Large intestine (tissue), 3 donors: ENCODE measurements around the gene HTR3A. TPM values are rescaled to one million over a fixed set of nuclear protein-coding genes. Genes with fewer than 3 reads are reported as not detected.
A peak's percentile ranks its signal among the peaks of the same experiment; 100 is the strongest.

Experiments
- DNase-seq, 2 donors: peaks; one replicate each; pipeline versions ENCODE4 v3.0.0 to v3.0.0-alpha.2; 2013
- H3K27ac ChIP-seq: one replicate; pipeline ENCODE4 v1.5.1; 2013; ENCODE audit warnings: low read length
- H3K27me3 ChIP-seq: 2 replicates; pipeline ENCODE4 v1.6.1; 2013; ENCODE audit warnings: low read length; ENCODE audit not compliant: control insufficient read depth, insufficient read depth
- H3K36me3 ChIP-seq: 2 replicates; pipeline ENCODE4 v1.6.1; 2013; ENCODE audit warnings: low read length; ENCODE audit not compliant: control insufficient read depth, insufficient read depth
- H3K4me1 ChIP-seq: one replicate; pipeline ENCODE4 v1.6.1; 2013; ENCODE audit warnings: low read length; ENCODE audit not compliant: control insufficient read depth, insufficient read depth
- H3K4me3 ChIP-seq: one replicate; pipeline ENCODE4 v1.5.1; 2013; ENCODE audit warnings: low read length
- H3K9me3 ChIP-seq: one replicate; pipeline ENCODE4 v1.6.1; 2013; ENCODE audit warnings: mild to moderate bottlenecking, low read depth, low read length, moderate library complexity; ENCODE audit not compliant: control insufficient read depth
- WGBS: methylation state at CpG from one replicate; pipeline ENCODE4 v1.1.5; 2013; ENCODE audit warnings: low lambda C conversion rate; ENCODE audit not compliant: insufficient coverage; 5-methylcytosine and 5-hydroxymethylcytosine counted together
- polyA plus RNA-seq: library from polyadenylated mRNA; unstranded; fragments of 120-200 nt; gene quantifications from one replicate; pipeline ENCODE4 v1.2.1, GENCODE V29; 2013

The HTR3A gene
- polyA plus RNA-seq, 1 donor: 2.1 TPM

- Histone ChIP-seq H3K27ac (no peak overlapping the region), H3K4me1 (no peaks in the 10 kb centered on the region), H3K27me3 (peaks cover 5% of the 10 kb centered on the region), H3K36me3 (no peaks in the 10 kb centered on the region), H3K4me3 (no peak overlapping the region), H3K9me3 (no peaks in the 10 kb centered on the region)
- no peak for DNase-seq
- WGBS: no CpG with 5 or more reads among the region's 4 CpGs
Measured at GRCh38 chr11:113947994-113948393, 26.9 kb upstream of the HTR3A start.

GRCh38 chr11:113949891-113950290 is 25.0 kb upstream of the HTR3A start:
- no peak for DNase-seq

GRCh38 chr11:113951537-113951936 is 23.4 kb upstream of the HTR3A start:
- Histone ChIP-seq H3K4me1 (no peaks in the 10 kb centered on the region), H3K9me3 (no peaks in the 10 kb centered on the region), H3K27ac (no peak overlapping the region), H3K4me3 (no peak overlapping the region), H3K36me3 (no peaks in the 10 kb centered on the region), H3K27me3 (peaks cover 5% of the 10 kb centered on the region)
- WGBS: no CpG with 5 or more reads among the region's 5 CpGs
- no peak for DNase-seq

More at GRCh38 chr11:113949891-113950290, 25.0 kb upstream of the HTR3A start:
- Histone ChIP-seq H3K9me3 (no peaks in the 10 kb centered on the region), H3K27me3 (peaks cover 5% of the 10 kb centered on the region), H3K36me3 (no peaks in the 10 kb centered on the region), H3K4me3 (no peak overlapping the region), H3K4me1 (no peaks in the 10 kb centered on the region), H3K27ac (no peak overlapping the region)
- WGBS: no CpG with 5 or more reads among the region's 4 CpGs

- H3K27ac ChIP-seq: no peak overlapping the region
- DNase-seq: no peak
- H3K4me1 ChIP-seq: no peaks in the 10 kb centered on the region
- WGBS: no CpG with 5 or more reads among the region's 10 CpGs
- H3K4me3 ChIP-seq: no peak overlapping the region
- H3K9me3 ChIP-seq: no peaks in the 10 kb centered on the region
- no peaks in the 10 kb centered on the region for H3K36me3 ChIP-seq
- H3K27me3 ChIP-seq: peaks cover 5% of the 10 kb centered on the region
Measured at GRCh38 chr11:113952070-113952469, 22.8 kb upstream of the HTR3A start.

GRCh38 chr11:113952588-113952987 is 22.3 kb upstream of the HTR3A start:
- Histone ChIP-seq H3K27ac (no peak overlapping the region), H3K9me3 (no peaks in the 10 kb centered on the region), H3K4me3 (no peak overlapping the region), H3K36me3 (no peaks in the 10 kb centered on the region), H3K4me1 (no peaks in the 10 kb centered on the region), H3K27me3 (peaks cover 5% of the 10 kb centered on the region)
- DNase-seq: no peak
- 60% methylated on average over 2 of the region's 10 CpGs for WGBS

GRCh38 chr11:113954235-113954634 is 20.7 kb upstream of the HTR3A start:
- Histone ChIP-seq H3K27me3 (peaks cover 5% of the 10 kb centered on the region), H3K4me1 (no peaks in the 10 kb centered on the region), H3K9me3 (no peaks in the 10 kb centered on the region), H3K27ac (no peak overlapping the region), H3K4me3 (no peak overlapping the region), H3K36me3 (no peaks in the 10 kb centered on the region)
- no peak for DNase-seq
- WGBS: no CpG with 5 or more reads among the region's 6 CpGs

GRCh38 chr11:113956986-113957385 is 17.9 kb upstream of the HTR3A start:
- H3K4me1 ChIP-seq: no peaks in the 10 kb centered on the region
- H3K4me3 ChIP-seq: no peak overlapping the region
- no peaks in the 10 kb centered on the region for H3K36me3 ChIP-seq
- DNase-seq: peak in 1 of 2 donors; percentile 14
- no CpG with 5 or more reads among the region's 9 CpGs for WGBS
- peaks cover 5% of the 10 kb centered on the region for H3K27me3 ChIP-seq
- no peaks in the 10 kb centered on the region for H3K9me3 ChIP-seq
- H3K27ac ChIP-seq: no peak overlapping the region

- H3K27ac ChIP-seq: no peak overlapping the region
- H3K4me1 ChIP-seq: no peaks in the 10 kb centered on the region
- no peak overlapping the region for H3K4me3 ChIP-seq
- 38% methylated on average over 4 of the region's 9 CpGs for WGBS
- no peaks in the 10 kb centered on the region for H3K36me3 ChIP-seq
- no peak for DNase-seq
- no peaks in the 10 kb centered on the region for H3K9me3 ChIP-seq
- H3K27me3 ChIP-seq: no peaks in the 10 kb centered on the region
Measured at GRCh38 chr11:113960702-113961330, 14.1 kb upstream of the HTR3A start.

GRCh38 chr11:113967361-113967760 is 7.5 kb upstream of the HTR3A start:
- Histone ChIP-seq H3K27me3 (no peaks in the 10 kb centered on the region), H3K4me3 (no peak overlapping the region), H3K27ac (no peak overlapping the region), H3K4me1 (no peaks in the 10 kb centered on the region), H3K36me3 (no peaks in the 10 kb centered on the region), H3K9me3 (no peaks in the 10 kb centered on the region)
- no peak for DNase-seq
- WGBS: no CpG with 5 or more reads among the region's 1 CpG

GRCh38 chr11:113971506-113972195 is 3.3 kb upstream of the HTR3A start:
- H3K36me3 ChIP-seq: no peaks in the 10 kb centered on the region
- no peaks in the 10 kb centered on the region for H3K9me3 ChIP-seq
- H3K27ac ChIP-seq: no peak overlapping the region
- peaks cover 2% of the 10 kb centered on the region for H3K27me3 ChIP-seq
- H3K4me1 ChIP-seq: peaks cover 3% of the 10 kb centered on the region
- H3K4me3 ChIP-seq: no peak overlapping the region
- no CpG with 5 or more reads among the region's 15 CpGs for WGBS
- DNase-seq: no peak

- no CpG with 5 or more reads among the region's 4 CpGs for WGBS
- Histone ChIP-seq H3K9me3 (no peaks in the 10 kb centered on the region), H3K27ac (no peak overlapping the region), H3K4me3 (no peak overlapping the region), H3K36me3 (no peaks in the 10 kb centered on the region), H3K27me3 (peaks cover 28% of the 10 kb centered on the region), H3K4me1 (peaks cover 3% of the 10 kb centered on the region)
- no peak for DNase-seq
Measured at GRCh38 chr11:113977071-113977490, 2.2 kb downstream of the HTR3A start.
